Heart left ventricle (tissue), 13 donors: ENCODE data around the gene AGO3.

Experiments
- CTCF ChIP-seq, 12 donors: fragments of 200-600 bp; sonication (generic) in 4 of 12; IDR thresholded peaks; one replicate each; pipeline versions ENCODE4 v1.5.0 to v1.8.0; 2018 to 2022; ENCODE audit warnings: antibody characterized with exemption in 12 of 12, mild to moderate bottlenecking in 5 of 12
- POLR2A ChIP-seq, 2 donors: fragments of 450-650 bp; IDR thresholded peaks; one replicate each; pipeline ENCODE4 v1.6.1; 2017; ENCODE audit warnings: antibody characterized with exemption in 2 of 2, mild to moderate bottlenecking in 2 of 2, moderate library complexity in 2 of 2
- donor health status: ischemic (EF 13 %, LVEDD 7.1; RV severe dilation, severe dysfunction).
- donor health status: DM: no; HTN: yes; CAD: no.
- donor health status: DM: no; HTN: no; CAD: no.
- donor health status: ischemic (EF 25% LVEDD 6.9; RV normal size, moderate dysfunction).
- donor health status: ischemic (EF 25% LVEDD 5.7; RV mildly dilated, moderate dysfunction).
- donor health status: ischemic (EF 35%, LVEDD 5.7; RV mildly dilated, moderate dysfunction).
- donor health status: nonischemic (EF 11% LVEDD 7.7; RV severe dilation, severe dysfunction).
- donor health status: DM: yes; HTN: yes; CAD: no.
- donor health status: PGD.
- donor health status: ischemic (EF 29% LVEDD 5.4; RV normal size, mild dysfunction).
- donor health status: nonischemic (EF 23%, LVEDD 6.1; RV moderate dilation, normal function).

GRCh38 chr1:36085686-36086526 is 155.0 kb downstream of the AGO3 start:
- TF ChIP-seq POLR2A (IDR thresholded peaks at IDR 0.05) (no peak), CTCF (IDR thresholded peaks at IDR 0.05) (no peak)
